ENCODE measurements around the gene BAIAP2.
A peak's percentile ranks its signal among the peaks of the same experiment; 100 is the strongest.

DNA sequence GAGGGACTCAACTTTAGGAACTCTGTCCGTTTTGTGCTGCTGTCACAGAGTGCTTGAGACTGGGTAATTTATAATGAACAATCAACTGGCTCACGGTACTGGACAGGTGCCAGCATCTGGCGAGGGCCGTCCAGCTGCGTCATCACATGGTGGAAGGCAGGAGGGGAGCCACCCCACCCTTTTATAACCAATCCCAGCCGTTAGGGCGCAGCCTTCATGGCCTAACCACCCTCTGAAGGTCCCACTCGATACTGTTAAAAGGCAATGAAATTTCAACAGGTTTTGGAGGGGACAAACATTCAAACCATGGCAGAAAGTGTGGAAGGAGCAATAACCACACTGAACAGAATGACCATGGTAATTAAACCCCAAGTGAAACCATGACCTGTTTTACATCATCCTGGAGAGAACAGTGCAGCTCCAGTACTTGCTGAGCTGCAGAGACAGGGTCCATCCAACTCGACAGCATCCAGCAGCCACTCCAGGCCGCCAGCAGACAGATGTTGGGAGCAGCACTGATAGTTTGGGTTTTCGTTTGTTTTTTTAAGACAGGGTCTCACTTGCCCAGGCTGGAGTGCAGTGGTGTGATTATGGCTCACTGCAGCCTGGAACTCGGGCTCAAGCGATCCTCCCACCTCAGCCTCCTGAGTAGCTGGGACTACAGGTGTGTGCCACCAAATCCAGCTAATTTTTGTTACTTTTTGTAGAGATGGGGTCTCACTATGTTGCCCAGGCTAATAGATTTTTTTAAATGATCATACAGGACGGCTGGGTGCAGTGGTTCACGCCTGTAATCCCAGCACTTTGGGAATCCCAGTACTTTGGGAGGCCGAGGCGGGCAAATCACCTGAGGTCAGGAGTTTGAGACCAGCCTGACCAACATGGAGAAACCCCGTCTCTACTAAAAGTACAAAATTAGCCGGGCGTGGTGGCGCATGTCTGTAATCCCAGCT is 32.3 kb upstream of the BAIAP2 start:
- TF ChIP-seq POLR2A (IDR thresholded peaks at IDR 0.05; ENCODE audit: low read length): no peak
- TF ChIP-seq, protein P1, sequence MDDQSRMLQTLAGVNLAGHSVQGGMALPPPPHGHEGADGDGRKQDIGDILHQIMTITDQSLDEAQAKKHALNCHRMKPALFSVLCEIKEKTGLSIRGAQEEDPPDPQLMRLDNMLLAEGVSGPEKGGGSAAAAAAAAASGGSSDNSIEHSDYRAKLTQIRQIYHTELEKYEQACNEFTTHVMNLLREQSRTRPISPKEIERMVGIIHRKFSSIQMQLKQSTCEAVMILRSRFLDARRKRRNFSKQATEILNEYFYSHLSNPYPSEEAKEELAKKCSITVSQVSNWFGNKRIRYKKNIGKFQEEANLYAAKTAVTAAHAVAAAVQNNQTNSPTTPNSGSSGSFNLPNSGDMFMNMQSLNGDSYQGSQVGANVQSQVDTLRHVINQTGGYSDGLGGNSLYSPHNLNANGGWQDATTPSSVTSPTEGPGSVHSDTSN (IDR thresholded peaks at IDR 0.05): 0 out of 2 replicates have a peak, but pooled peaks have one; percentile 68
- no peak for TF ChIP-seq RAD21 (conservative IDR thresholded peaks at IDR 0.05 in 1 of 2, IDR thresholded peaks at IDR 0.05 in 1 of 2)
- no peak for TF ChIP-seq ESRRA (IDR thresholded peaks at IDR 0.05; ENCODE audit: borderline replicate concordance, low read length)
- TF ChIP-seq CHD4 (IDR thresholded peaks at IDR 0.05; ENCODE audit: borderline replicate concordance): no peak
- no peak for TF ChIP-seq CTCF (IDR thresholded peaks at IDR 0.05)
- no peak for TF ChIP-seq MAX (IDR thresholded peaks at IDR 0.05)
- TF ChIP-seq HES2 (IDR thresholded peaks at IDR 0.05): no peak
- no peak for TF ChIP-seq EP300 (IDR thresholded peaks at IDR 0.05)
- TF ChIP-seq RNF2 (IDR thresholded peaks at IDR 0.05; ENCODE audit: borderline replicate concordance, low read depth): no peak

All from A549 (cell line).